Loucy (cell line): ENCODE results near the gene MARCHF2.

Experiments used
- H2AFZ ChIP-seq: fragments of 200-600 bp; sonication (generic); 2 replicates; pipeline ENCODE4 v1.6.0; 2016; ENCODE audit warnings: antibody characterized with exemption, mild to moderate bottlenecking, low read length, moderate library complexity
- H3F3A ChIP-seq: fragments of 200-600 bp; 2 replicates; pipeline ENCODE4 v1.6.0; 2016; ENCODE audit warnings: antibody characterized with exemption, low read depth, mild to moderate bottlenecking
- H3K27me3 ChIP-seq: fragments of 200-600 bp; sonication (generic); 2 replicates; pipeline ENCODE4 v1.6.1; 2014; ENCODE audit warnings: low read length, mild to moderate bottlenecking; ENCODE audit not compliant: insufficient read depth, poor library complexity, severe bottlenecking
- H3K36me3 ChIP-seq: fragments of 200-600 bp; sonication (generic); 2 replicates; pipeline ENCODE4 v1.6.1; 2016; ENCODE audit warnings: low read length; ENCODE audit not compliant: insufficient read depth
- H3K4me1 ChIP-seq: fragments of 200-600 bp; sonication (generic); 2 replicates; pipeline ENCODE4 v1.5.1; 2014; ENCODE audit warnings: low read length, mild to moderate bottlenecking; ENCODE audit not compliant: insufficient read depth, poor library complexity, severe bottlenecking
- H3K4me2 ChIP-seq: fragments of 200-600 bp; sonication (generic); 2 replicates; pipeline ENCODE4 v1.6.0; 2014; ENCODE audit warnings: antibody characterized with exemption, low read length, low read depth, mild to moderate bottlenecking; ENCODE audit not compliant: poor library complexity, severe bottlenecking
- H3K4me3 ChIP-seq: fragments of 200-600 bp; sonication (generic); 2 replicates; pipeline ENCODE4 v1.5.1; 2014; ENCODE audit warnings: low read length, mild to moderate bottlenecking, mixed read lengths; ENCODE audit not compliant: poor library complexity, severe bottlenecking
- H3K79me2 ChIP-seq: fragments of 200-600 bp; sonication (generic); 2 replicates; pipeline ENCODE4 v1.6.1; 2014; ENCODE audit warnings: low read length; ENCODE audit not compliant: insufficient read depth
- H3K9ac ChIP-seq: fragments of 200-600 bp; sonication (generic); 2 replicates; pipeline ENCODE4 v1.6.0; 2014; ENCODE audit warnings: mild to moderate bottlenecking, low read depth, low read length, moderate library complexity; ENCODE audit not compliant: poor library complexity, severe bottlenecking
- H3K9me2 ChIP-seq: fragments of 200-600 bp; sonication (generic); replicated peaks from 2 replicates; pipeline ENCODE4 v1.6.1; 2016; ENCODE audit warnings: low read depth, low read length, mixed read lengths
- H3K9me3 ChIP-seq: fragments of 200-600 bp; sonication (generic); 2 replicates; pipeline ENCODE4 v1.6.1; 2014; ENCODE audit warnings: mild to moderate bottlenecking, antibody characterized with exemption, low read length, low read depth; ENCODE audit not compliant: insufficient read depth
- H4K20me1 ChIP-seq: fragments of 200-600 bp; sonication (generic); 2 replicates; pipeline ENCODE4 v1.6.0; 2014; ENCODE audit warnings: antibody characterized with exemption, low read length, mild to moderate bottlenecking; ENCODE audit not compliant: insufficient read depth, poor library complexity, severe bottlenecking
- CTCF ChIP-seq: fragments of 200-600 bp; sonication (generic); conservative IDR thresholded peaks from 2 replicates; pipeline ENCODE4 v1.5.1; 2014; ENCODE audit warnings: mild to moderate bottlenecking, antibody characterized with exemption, low read length
- EZH2phosphoT487 ChIP-seq: fragments of 200-600 bp; IDR thresholded peaks from 2 replicates; pipeline ENCODE4 v1.6.1; 2018; ENCODE audit warnings: antibody characterized with exemption, mild to moderate bottlenecking, moderate library complexity, borderline replicate concordance

The MARCHF2 gene

GRCh38 chr19:8429826-8430225 lies 16.7 kb downstream of the MARCHF2 start:
- Histone ChIP-seq H3K9me3 (no peaks in the 10 kb centered on the region), H3K4me2 (no peak overlapping the region), H3F3A (no peaks in the 10 kb centered on the region), H3K9me2 (no peaks in the 10 kb centered on the region), H4K20me1 (no peaks in the 10 kb centered on the region), H3K4me3 (no peak overlapping the region), H2AFZ (no peak overlapping the region), H3K27me3 (no peaks in the 10 kb centered on the region), H3K36me3 (no peaks in the 10 kb centered on the region), H3K4me1 (no peaks in the 10 kb centered on the region), H3K79me2 (no peaks in the 10 kb centered on the region), H3K9ac (no peak overlapping the region)
- no peak for TF ChIP-seq CTCF
- TF ChIP-seq EZH2phosphoT487 = no peak

DNA sequence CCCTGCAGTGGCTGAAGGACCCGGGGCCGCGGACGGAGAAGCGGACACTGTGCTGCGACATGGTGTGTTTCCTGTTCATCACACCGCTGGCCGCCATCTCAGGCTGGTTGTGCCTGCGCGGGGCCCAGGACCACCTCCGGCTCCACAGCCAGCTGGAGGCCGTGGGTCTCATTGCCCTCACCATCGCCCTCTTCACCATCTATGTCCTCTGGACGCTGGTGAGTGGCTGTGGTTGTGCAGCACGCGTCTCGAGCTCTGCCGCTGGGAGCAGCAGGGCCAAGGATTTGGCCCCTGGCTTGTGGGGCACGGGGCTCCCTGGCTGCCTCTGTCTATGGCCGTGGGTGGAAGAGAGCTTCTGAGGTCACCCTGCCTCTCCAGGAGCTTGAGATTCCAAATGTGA lies 17.5 kb downstream of the MARCHF2 start:
- TF ChIP-seq EZH2phosphoT487 (no peak), CTCF (no peak)
- Histone ChIP-seq H3K79me2 (no peaks in the 10 kb centered on the region), H3K4me3 (no peak overlapping the region), H3K4me2 (no peak overlapping the region), H3K9me3 (no peaks in the 10 kb centered on the region), H4K20me1 (no peaks in the 10 kb centered on the region), H3F3A (no peaks in the 10 kb centered on the region), H3K4me1 (no peaks in the 10 kb centered on the region), H3K27me3 (no peaks in the 10 kb centered on the region), H2AFZ (no peak overlapping the region), H3K9me2 (no peaks in the 10 kb centered on the region), H3K36me3 (no peaks in the 10 kb centered on the region), H3K9ac (no peak overlapping the region)

GRCh38 chr19:8438236-8438635 lies 25.1 kb downstream of the MARCHF2 start:
- Histone ChIP-seq H3K27me3 (no peaks in the 10 kb centered on the region), H2AFZ (no peak overlapping the region), H3K9me3 (no peaks in the 10 kb centered on the region), H3F3A (no peaks in the 10 kb centered on the region), H3K4me1 (no peaks in the 10 kb centered on the region), H3K9me2 (no peaks in the 10 kb centered on the region), H4K20me1 (no peaks in the 10 kb centered on the region), H3K4me3 (no peak overlapping the region), H3K36me3 (no peaks in the 10 kb centered on the region), H3K4me2 (no peak overlapping the region), H3K9ac (no peak overlapping the region), H3K79me2 (no peaks in the 10 kb centered on the region)
- no peak for TF ChIP-seq EZH2phosphoT487
- TF ChIP-seq CTCF = no peak
